ENCODE data around the gene CPT1C. TPM values are rescaled to one million over a fixed set of nuclear protein-coding genes. Genes with fewer than 3 reads are reported as not detected.

The CPT1C gene
- total RNA-seq, 1 donor from 2014 or later: 7.2 TPM

GRCh38 chr19:49660338-49660961 is 30.5 kb upstream of the CPT1C start:
- no peak for DNase-seq (ENCODE audit: low spot score)

- no peak for DNase-seq (ENCODE audit: low spot score)
These were observed 28.9 kb upstream of the CPT1C start for GRCh38 chr19:49662011-49662410.

GRCh38 chr19:49663224-49663623 is 27.7 kb upstream of the CPT1C start:
- DNase-seq (ENCODE audit: low spot score): no peak

GRCh38 chr19:49664171-49665035 is 26.5 kb upstream of the CPT1C start:
- peak; percentile 97 for DNase-seq (ENCODE audit: low spot score)

- no peak for DNase-seq (ENCODE audit: low spot score)
These were observed 25.9 kb upstream of the CPT1C start for GRCh38 chr19:49665036-49665350.

GRCh38 chr19:49665351-49666119 is 25.4 kb upstream of the CPT1C start, which contains the start of the genes BCL2L12 and IRF3:
TSS of gene BCL2L12 (plus strand) at chr19:49665933. CDS start at chr19:49666693, 760 bp downstream.
TSS of gene IRF3 (minus strand) at chr19:49665857. CDS start at chr19:49664838, 1,019 bp downstream.
- peak; percentile 99 for DNase-seq (ENCODE audit: low spot score)

- no peak for DNase-seq (ENCODE audit: low spot score)
These were observed 24.8 kb upstream of the CPT1C start for GRCh38 chr19:49666120-49666444.

- DNase-seq (ENCODE audit: low spot score): no peak
These were observed 23.4 kb upstream of the CPT1C start for GRCh38 chr19:49667473-49667872.

GRCh38 chr19:49669516-49669915 is 21.4 kb upstream of the CPT1C start:
- DNase-seq (ENCODE audit: low spot score): no peak

- peak; percentile 91 for DNase-seq (ENCODE audit: low spot score)
These were observed 18.6 kb upstream of the CPT1C start for GRCh38 chr19:49672131-49672919.

GRCh38 chr19:49676136-49676783 is 14.7 kb upstream of the CPT1C start:
- DNase-seq (ENCODE audit: low spot score): no peak

- peak; percentile 99 for DNase-seq (ENCODE audit: low spot score)
These were observed 14.1 kb upstream of the CPT1C start for GRCh38 chr19:49676784-49677230.

GRCh38 chr19:49677231-49677900 is 13.6 kb upstream of the CPT1C start, which contains the start of gene PRMT1:
TSS of gene PRMT1 (plus strand) at chr19:49677271. CDS start at chr19:49677281, 10 bp downstream.
- no peak for DNase-seq (ENCODE audit: low spot score)

- DNase-seq (ENCODE audit: low spot score): no peak
These were observed 12.8 kb upstream of the CPT1C start for GRCh38 chr19:49677901-49678674.

- DNase-seq (ENCODE audit: low spot score): no peak
These were observed 11.7 kb upstream of the CPT1C start for GRCh38 chr19:49678985-49679770.

GRCh38 chr19:49679771-49680413 is 11.0 kb upstream of the CPT1C start:
- no peak for DNase-seq (ENCODE audit: low spot score)

- peak; percentile 97 for DNase-seq (ENCODE audit: low spot score)
These were observed 10.2 kb upstream of the CPT1C start for GRCh38 chr19:49680421-49681351.
